ENCODE data around the gene SPACA9.

SPACA9 gene

GRCh38 chr9:132864277-132864676 lies 14.4 kb upstream of the SPACA9 start:
- no peak for DNase-seq

DNA sequence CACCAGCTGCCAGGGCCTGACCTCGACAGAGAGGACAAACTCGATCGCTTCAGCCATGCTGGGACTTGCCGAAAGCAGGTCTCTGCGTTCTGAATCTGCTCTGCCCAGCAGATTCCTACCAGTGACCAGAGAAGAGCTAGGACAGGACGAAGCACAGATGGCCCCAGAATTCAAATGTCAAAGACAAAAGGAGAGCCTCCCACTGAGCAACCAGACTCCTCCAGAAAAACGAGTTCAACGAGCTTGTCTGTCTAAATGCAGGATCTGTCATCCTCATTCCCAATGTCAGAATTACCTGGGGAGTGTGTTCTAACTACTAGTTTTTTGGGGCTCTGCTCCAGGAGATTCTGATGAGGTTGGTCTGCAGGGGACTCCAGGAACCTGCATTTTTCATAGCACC lies 14.0 kb upstream of the SPACA9 start:
- DNase-seq = no peak

GRCh38 chr9:132866898-132867297 lies 11.8 kb upstream of the SPACA9 start:
- no peak for DNase-seq

- no peak for DNase-seq
These were observed 9.4 kb upstream of the SPACA9 start for GRCh38 chr9:132869266-132869665.

DNA sequence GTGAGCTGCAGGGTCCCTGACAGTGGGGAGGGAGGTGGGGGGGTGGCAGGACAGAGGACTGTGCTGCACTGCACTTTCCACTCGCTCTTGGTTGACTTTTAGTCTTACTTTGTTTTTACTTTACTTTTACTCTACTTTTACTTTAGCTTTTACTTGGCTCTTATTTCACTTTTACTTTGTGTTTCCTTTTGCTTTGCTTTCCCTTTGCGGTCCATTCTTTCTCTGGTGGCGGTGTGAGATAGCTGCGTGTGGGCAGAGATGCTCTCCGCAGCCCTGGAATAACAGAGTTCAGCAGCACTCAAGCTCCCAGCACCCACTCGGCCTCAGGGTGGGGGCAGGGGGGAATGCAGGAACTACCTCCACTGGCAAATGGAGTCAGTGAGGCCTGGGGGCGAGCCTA lies 5.3 kb upstream of the SPACA9 start:
- DNase-seq = no peak

GRCh38 chr9:132875159-132875558 lies 3.5 kb upstream of the SPACA9 start:
- no peak for DNase-seq

DNA sequence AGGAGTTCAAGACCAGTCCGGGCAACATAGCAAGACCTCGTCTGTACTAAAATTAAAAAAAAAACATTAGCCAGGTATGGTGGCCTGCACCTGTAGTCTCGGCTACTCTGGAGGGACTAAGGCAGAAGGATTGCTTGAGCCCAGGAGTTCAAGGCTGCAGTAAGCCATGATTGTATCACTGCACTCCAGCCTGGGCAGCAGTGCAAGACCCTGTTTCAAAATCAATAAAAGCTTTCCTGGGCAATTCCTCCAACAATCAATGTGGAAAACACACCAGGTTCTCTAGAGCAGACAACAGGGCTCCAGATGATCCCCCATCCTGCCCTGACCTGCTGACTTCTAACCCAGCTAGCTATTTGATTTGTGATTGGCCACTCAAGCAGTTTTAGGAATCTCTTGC lies 1.8 kb upstream of the SPACA9 start:
- DNase-seq = no peak

DNA sequence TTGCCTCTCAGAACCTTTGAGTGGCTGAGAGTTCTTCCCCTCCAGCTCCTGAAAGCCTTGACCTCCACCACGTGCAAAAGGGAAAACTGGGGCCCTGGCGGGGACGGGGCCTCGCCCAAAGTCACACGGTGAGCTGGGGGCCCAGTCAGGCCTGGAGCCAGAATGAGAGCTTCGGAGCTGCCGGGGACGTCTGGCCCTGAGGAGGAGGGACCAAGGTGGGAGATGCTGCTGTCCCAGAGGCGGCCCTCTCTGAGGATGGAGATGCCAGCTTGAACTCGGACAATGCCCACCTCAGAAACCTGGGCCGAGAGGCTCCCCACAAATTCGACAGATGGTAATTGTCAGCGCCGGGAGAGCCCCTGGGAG lies 1.3 kb upstream of the SPACA9 start:
- no peak for DNase-seq

DNA sequence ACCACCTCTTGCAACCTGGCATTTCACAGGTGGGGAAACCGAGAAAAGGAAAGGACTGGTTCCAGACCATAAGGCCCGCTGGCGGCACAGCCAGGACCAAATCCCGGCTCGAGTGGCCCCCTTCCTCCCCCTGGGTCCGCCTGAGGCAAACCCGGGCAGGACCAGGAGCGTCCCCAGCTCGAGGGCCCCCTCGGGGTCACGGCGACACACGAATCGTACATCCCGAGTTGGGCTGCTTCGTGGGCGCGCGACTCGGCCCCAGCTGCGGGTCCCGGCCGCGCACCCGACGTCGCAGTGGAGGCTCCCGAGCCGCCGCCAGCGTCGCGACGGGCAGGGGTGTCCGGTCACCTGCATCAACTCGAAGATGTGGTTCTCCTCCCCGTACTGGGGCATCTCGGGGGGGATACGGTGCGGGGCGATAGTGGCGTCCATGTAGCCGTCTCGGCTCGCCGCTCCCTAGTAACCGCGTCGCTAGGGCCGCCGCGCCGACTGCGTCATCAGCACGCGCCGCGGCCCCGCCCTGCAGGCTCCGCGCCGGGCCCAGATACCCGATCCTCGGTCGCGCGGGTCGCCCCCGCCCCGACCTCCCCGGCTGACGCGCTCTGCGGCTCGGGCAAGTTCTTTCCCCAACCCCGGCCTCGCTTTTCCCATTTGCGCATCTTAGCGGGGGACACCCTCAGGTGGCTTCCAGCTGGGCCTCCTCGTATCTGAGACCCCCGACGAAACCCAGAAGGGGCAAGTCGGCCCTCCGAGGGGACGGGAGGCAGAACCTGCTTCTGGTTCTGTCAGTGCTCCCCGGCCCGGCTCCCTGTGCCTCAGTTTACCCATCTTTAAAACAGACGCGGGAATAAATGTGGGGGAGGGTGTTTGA lies 639 bp upstream of the SPACA9 start, which contains the start of gene AK8:
Gene AK8, minus strand, starts transcription at position 461 of the 871 bp plus-strand sequence. Its CDS starts 29 bp downstream, at position 432.
- DNase-seq = no peak

- DNase-seq = no peak
These were observed 992 bp downstream of the SPACA9 start for GRCh38 chr9:132879457-132880323.

DNA sequence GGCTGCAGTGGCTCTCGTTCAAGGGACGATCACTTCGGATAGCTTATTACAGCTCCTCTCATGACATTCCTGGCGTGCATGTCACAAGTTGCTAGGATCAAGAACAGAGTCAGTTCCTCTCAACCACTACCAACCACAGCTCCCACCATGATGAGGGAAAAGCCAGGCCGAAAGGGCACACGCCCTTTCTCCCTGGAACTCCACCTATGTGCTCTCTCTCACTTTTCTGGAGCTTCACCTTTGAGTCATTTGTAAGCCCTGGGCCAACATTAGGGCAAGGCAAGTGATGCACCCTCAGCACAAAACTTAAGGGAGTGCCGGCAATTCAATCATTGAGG lies 1.6 kb downstream of the SPACA9 start:
- DNase-seq = no peak

GRCh38 chr9:132881826-132882225 lies 3.1 kb downstream of the SPACA9 start:
- DNase-seq = no peak

DNA sequence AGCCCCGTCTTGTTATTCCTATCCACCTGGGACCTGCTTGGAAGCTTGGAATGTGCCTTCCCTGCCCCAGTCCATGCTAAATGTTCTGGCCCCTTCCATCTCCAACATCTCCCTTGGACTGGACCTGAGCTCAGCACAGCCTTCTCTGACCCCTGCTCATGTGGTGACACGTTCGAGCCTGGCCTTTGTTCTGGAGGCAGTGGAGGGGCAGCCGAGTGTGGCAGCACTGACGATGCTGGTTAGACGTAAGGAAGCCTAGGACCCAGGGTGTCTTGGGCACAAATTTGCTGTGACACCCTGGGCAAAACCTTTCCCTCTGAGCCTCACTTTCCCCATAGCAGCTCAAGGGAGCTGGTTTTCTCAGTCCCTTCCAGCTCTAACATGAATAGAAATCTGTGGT lies 3.9 kb downstream of the SPACA9 start:
- DNase-seq = no peak

DNA sequence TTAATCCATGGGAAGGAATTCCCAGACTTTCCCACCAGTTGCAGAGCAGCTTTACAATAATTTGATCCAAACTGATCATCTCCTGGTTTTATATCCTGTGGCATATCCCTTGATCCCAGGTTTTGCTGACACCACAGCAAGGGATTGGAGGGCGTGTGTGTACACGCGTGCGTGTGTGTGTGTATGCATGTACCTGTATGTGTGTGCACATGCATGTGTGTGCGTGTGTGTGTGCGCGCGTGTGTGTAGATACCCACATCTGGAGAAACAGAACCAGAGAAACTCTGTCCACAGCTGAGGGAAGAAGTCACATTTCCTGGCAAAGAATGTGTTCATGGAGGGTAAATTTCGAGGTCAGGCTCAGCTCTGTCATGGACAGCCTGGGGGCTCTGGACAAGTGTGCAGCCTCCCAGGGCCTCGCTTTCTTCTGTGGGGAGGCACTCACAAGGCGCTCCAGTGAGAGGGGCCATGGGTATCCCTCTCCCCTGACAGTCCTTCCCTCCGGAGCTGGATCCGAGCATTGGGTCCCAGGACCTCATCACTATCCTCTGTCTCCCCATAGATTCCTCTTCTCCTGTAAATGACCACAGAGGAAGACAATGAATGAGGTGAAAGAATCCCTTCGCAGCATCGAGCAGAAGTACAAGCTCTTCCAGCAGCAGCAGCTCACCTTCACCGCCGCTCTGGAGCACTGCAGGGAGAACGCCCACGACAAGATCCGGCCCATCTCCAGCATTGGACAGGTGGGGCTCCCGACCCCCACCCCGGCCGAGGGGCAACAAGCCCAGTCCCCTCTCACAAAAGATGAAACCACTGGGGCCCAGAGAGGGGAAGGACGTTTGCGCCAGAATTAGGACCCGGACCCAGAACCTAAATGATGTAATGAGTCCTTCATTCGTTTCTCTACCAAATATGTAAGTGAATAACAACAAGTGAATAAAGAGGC lies 4.9 kb downstream of the SPACA9 start:
- no peak for DNase-seq

GRCh38 chr9:132885720-132886333 lies 7.1 kb downstream of the SPACA9 start:
- DNase-seq = no peak

DNA sequence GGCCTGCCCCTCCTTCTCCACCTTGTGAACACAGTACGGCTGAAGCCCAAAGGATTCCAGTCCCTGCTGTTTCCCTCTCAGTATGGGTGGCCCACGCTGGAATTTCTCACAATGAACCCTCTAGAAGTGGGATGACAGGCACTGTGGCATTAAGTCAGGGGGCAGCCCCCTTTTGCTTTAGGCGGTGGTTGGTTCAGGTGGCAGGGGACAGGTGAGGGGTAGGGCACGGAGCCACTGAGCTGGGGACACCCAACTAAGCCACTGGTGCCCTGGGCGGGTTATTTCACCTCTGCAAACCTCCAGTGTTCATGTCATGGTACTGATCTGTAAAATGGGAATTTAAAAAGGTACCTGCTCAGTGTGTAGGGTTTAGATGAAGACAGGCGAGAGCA lies 7.6 kb downstream of the SPACA9 start:
- DNase-seq = no peak

DNA sequence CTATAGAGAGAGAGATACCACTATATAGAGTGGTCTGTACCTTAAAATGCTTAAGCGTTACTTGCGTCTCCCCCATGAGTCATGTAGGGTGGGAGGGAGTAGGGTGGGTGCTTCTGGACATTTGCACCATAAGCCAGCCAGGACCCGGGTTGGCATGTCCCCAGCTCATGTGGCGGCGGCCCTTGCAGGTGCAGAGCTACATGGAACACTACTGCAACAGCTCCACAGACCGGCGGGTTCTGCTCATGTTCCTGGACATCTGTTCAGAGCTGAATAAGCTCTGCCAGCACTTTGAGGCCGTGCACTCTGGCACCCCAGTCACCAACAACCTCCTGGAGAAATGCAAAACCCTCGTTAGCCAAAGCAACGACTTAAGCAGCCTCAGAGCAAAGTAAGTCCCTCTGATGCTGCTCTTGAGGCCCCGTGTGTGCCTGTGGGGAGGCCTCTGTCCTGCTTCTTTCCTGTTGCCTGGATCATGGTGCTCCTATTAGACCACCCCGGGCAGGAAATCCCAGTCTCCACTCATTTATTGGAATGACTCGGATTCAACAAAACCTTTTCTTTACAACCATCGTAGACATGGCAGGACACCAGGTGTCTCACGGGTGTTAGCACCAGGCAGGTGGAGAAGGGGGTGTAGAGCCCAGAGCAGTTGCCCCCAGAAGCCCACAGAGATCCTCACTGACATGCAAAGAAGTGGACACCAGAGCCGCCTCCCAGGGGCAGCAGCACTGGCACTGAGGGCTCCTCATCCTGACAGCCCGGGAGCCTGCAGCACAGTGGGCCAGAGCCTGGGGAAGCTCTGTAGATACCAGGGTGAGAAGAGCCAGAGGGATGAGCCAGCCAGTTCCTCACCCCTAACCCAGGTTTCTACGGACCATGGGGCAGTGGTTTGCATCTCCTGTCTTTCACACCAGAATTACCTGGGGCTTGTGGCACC lies 8.8 kb downstream of the SPACA9 start:
- DNase-seq = no peak

- no peak for DNase-seq
These were observed 9.5 kb downstream of the SPACA9 start for GRCh38 chr9:132888151-132888550.

GRCh38 chr9:132892400-132892799 lies 13.7 kb downstream of the SPACA9 start:
- no peak for DNase-seq

- no peak for DNase-seq
These were observed 15.6 kb downstream of the SPACA9 start for GRCh38 chr9:132894346-132894745.
